ENCODE measurements around the gene INF2.

The INF2 gene

GRCh38 chr14:104690861-104691455, 1.5 kb downstream of the INF2 start:
- H4K91ac ChIP-seq (ENCODE audit: low read depth, low read length, poor library complexity), result no peak overlapping the region
- peaks cover 36 to 45% of the 10 kb centered on the region in 2 donors for H3K4me1 ChIP-seq (ENCODE audit: control insufficient read depth in 2 of 2, insufficient read depth in 1 of 2, low read depth in 1 of 2, low read length in 2 of 2)
- peaks cover 43% of the 10 kb centered on the region for H3K79me1 ChIP-seq (ENCODE audit: low read depth, low read length)
- H3K4me2 ChIP-seq (ENCODE audit: insufficient read depth, low read length, poor library complexity, severe bottlenecking), result no peak overlapping the region
- no peak overlapping the region for H3K18ac ChIP-seq (ENCODE audit: low read length)
- WGBS, 2 donors (ENCODE audit: extremely low coverage in 2 of 2, insufficient read length in 2 of 2, insufficient replicate concordance in 1 of 2), result no CpG with 5 or more reads among the region's 16 CpGs
- peak overlapping the region; percentile 98 for H2BK15ac ChIP-seq (ENCODE audit: low read length)
- peak overlapping the region; percentile 75 for H2BK5ac ChIP-seq (ENCODE audit: low read length)
- H3K9me3 ChIP-seq (replicated peaks in 1 of 2; ENCODE audit: control insufficient read depth in 2 of 2, insufficient read depth in 1 of 2, low read depth in 1 of 2, low read length in 2 of 2), result no peaks in the 10 kb centered on the region
- H3K23ac ChIP-seq (ENCODE audit: low read depth, low read length, poor library complexity), result peak overlapping the region; percentile 68
- H3K4me3 ChIP-seq (ENCODE audit: low read length in 2 of 2), result peak overlapping the region; percentile 87 to 96
- peak overlapping the region; percentile 84 for H2BK12ac ChIP-seq (ENCODE audit: low read length)
- peaks cover 0 to 3% (median 0%) of the 10 kb centered on the region in 3 experiments for H3K27me3 ChIP-seq (ENCODE audit: control insufficient read depth in 3 of 3, insufficient read depth in 3 of 3, low read depth in 1 of 3, low read length in 3 of 3)
- no peak for DNase-seq (ENCODE audit: low spot score)
- H2BK120ac ChIP-seq (ENCODE audit: low read depth, low read length), result no peak overlapping the region
- no peak overlapping the region for H3K14ac ChIP-seq (ENCODE audit: low read length)
- peak overlapping the region; percentile 63 for H3K9ac ChIP-seq (ENCODE audit: low read depth, low read length, poor library complexity)
- H4K8ac ChIP-seq (ENCODE audit: low read depth, low read length), result no peak overlapping the region
- H2AK5ac ChIP-seq (ENCODE audit: low read depth, low read length), result peak overlapping the region; percentile 100
- no peak overlapping the region for H3K27ac ChIP-seq (replicated peaks; ENCODE audit: low read length)
- H2AFZ ChIP-seq (ENCODE audit: low read length), result no peak overlapping the region
- H3K4ac ChIP-seq (ENCODE audit: low read length), result no peak overlapping the region
- peaks cover 2 to 5% of the 10 kb centered on the region in 2 donors for H3K36me3 ChIP-seq (replicated peaks in 1 of 2; ENCODE audit: control insufficient read depth in 2 of 2, insufficient read depth in 2 of 2, low read length in 2 of 2)

- Histone ChIP-seq H3K27ac (replicated peaks; ENCODE audit: low read length) (no peak overlapping the region), H3K4ac (ENCODE audit: low read length) (no peak overlapping the region), H4K8ac (ENCODE audit: low read depth, low read length) (no peak overlapping the region), H3K18ac (ENCODE audit: low read length) (peak overlapping the region; percentile 24), H2AFZ (ENCODE audit: low read length) (no peak overlapping the region), H3K4me1 (ENCODE audit: control insufficient read depth in 2 of 2, insufficient read depth in 1 of 2, low read depth in 1 of 2, low read length in 2 of 2) (peaks cover 36 to 45% of the 10 kb centered on the region in 2 donors), H3K9ac (ENCODE audit: low read depth, low read length, poor library complexity) (peak overlapping the region; percentile 13), H3K27me3 (ENCODE audit: control insufficient read depth in 3 of 3, insufficient read depth in 3 of 3, low read depth in 1 of 3, low read length in 3 of 3) (peaks cover 0 to 3% (median 0%) of the 10 kb centered on the region in 3 experiments), H3K36me3 (replicated peaks in 1 of 2; ENCODE audit: control insufficient read depth in 2 of 2, insufficient read depth in 2 of 2, low read length in 2 of 2) (peaks cover 6 to 11% of the 10 kb centered on the region in 2 donors), H3K79me1 (ENCODE audit: low read depth, low read length) (peaks cover 43% of the 10 kb centered on the region), H3K14ac (ENCODE audit: low read length) (no peak overlapping the region), H3K23ac (ENCODE audit: low read depth, low read length, poor library complexity) (peak overlapping the region; percentile 60), H3K4me2 (ENCODE audit: insufficient read depth, low read length, poor library complexity, severe bottlenecking) (no peak overlapping the region), H2BK12ac (ENCODE audit: low read length) (no peak overlapping the region), H3K9me3 (replicated peaks in 1 of 2; ENCODE audit: control insufficient read depth in 2 of 2, insufficient read depth in 1 of 2, low read depth in 1 of 2, low read length in 2 of 2) (no peaks in the 10 kb centered on the region), H2BK5ac (ENCODE audit: low read length) (no peak overlapping the region), H2BK15ac (ENCODE audit: low read length) (peak overlapping the region; percentile 38), H2AK5ac (ENCODE audit: low read depth, low read length) (peak overlapping the region; percentile 83), H4K91ac (ENCODE audit: low read depth, low read length, poor library complexity) (peak overlapping the region; percentile 82), H2BK120ac (ENCODE audit: low read depth, low read length) (no peak overlapping the region), H3K4me3 (ENCODE audit: low read length in 2 of 2) (no peak overlapping the region)
- no CpG with 5 or more reads among the region's 19 CpGs for WGBS, 2 donors (ENCODE audit: extremely low coverage in 2 of 2, insufficient read length in 2 of 2, insufficient replicate concordance in 1 of 2)
- DNase-seq (ENCODE audit: low spot score), result no peak
These were observed 2.3 kb downstream of the INF2 start for GRCh38 chr14:104691546-104692260.

- H2BK15ac ChIP-seq (ENCODE audit: low read length), result no peak overlapping the region
- peak overlapping the region; percentile 83 for H2AK5ac ChIP-seq (ENCODE audit: low read depth, low read length)
- H3K36me3 ChIP-seq (replicated peaks in 1 of 2; ENCODE audit: control insufficient read depth in 2 of 2, insufficient read depth in 2 of 2, low read length in 2 of 2), result peaks cover 6 to 15% of the 10 kb centered on the region in 2 donors
- H4K8ac ChIP-seq (ENCODE audit: low read depth, low read length), result no peak overlapping the region
- H3K14ac ChIP-seq (ENCODE audit: low read length), result no peak overlapping the region
- peak overlapping the region; percentile 68 for H2BK5ac ChIP-seq (ENCODE audit: low read length)
- no peak overlapping the region for H2BK120ac ChIP-seq (ENCODE audit: low read depth, low read length)
- H3K27ac ChIP-seq (replicated peaks; ENCODE audit: low read length), result no peak overlapping the region
- H3K18ac ChIP-seq (ENCODE audit: low read length), result no peak overlapping the region
- no peak for DNase-seq (ENCODE audit: low spot score)
- peak overlapping the region; percentile 60 for H3K23ac ChIP-seq (ENCODE audit: low read depth, low read length, poor library complexity)
- no peak overlapping the region for H2AFZ ChIP-seq (ENCODE audit: low read length)
- H4K91ac ChIP-seq (ENCODE audit: low read depth, low read length, poor library complexity), result no peak overlapping the region
- H3K4me1 ChIP-seq (ENCODE audit: control insufficient read depth in 2 of 2, insufficient read depth in 1 of 2, low read depth in 1 of 2, low read length in 2 of 2), result peaks cover 34 to 47% of the 10 kb centered on the region in 2 donors
- peaks cover 43% of the 10 kb centered on the region for H3K79me1 ChIP-seq (ENCODE audit: low read depth, low read length)
- H3K4ac ChIP-seq (ENCODE audit: low read length), result no peak overlapping the region
- H3K27me3 ChIP-seq (ENCODE audit: control insufficient read depth in 3 of 3, insufficient read depth in 3 of 3, low read depth in 1 of 3, low read length in 3 of 3), result peaks cover 0 to 3% (median 0%) of the 10 kb centered on the region in 3 experiments
- peak overlapping the region; percentile 12 for H3K9ac ChIP-seq (ENCODE audit: low read depth, low read length, poor library complexity)
- no peak overlapping the region for H2BK12ac ChIP-seq (ENCODE audit: low read length)
- no peak overlapping the region for H3K4me2 ChIP-seq (ENCODE audit: insufficient read depth, low read length, poor library complexity, severe bottlenecking)
- H3K4me3 ChIP-seq (ENCODE audit: low read length in 2 of 2), result no peak overlapping the region
- no CpG with 5 or more reads among the region's 15 CpGs for WGBS, 2 donors (ENCODE audit: extremely low coverage in 2 of 2, insufficient read length in 2 of 2, insufficient replicate concordance in 1 of 2)
- H3K9me3 ChIP-seq (replicated peaks in 1 of 2; ENCODE audit: control insufficient read depth in 2 of 2, insufficient read depth in 1 of 2, low read depth in 1 of 2, low read length in 2 of 2), result no peaks in the 10 kb centered on the region
These were observed 3.0 kb downstream of the INF2 start for GRCh38 chr14:104692261-104692938.

- Histone ChIP-seq H3K27ac (replicated peaks; ENCODE audit: low read length) (no peak overlapping the region), H3K9me3 (replicated peaks in 1 of 2; ENCODE audit: control insufficient read depth in 2 of 2, insufficient read depth in 1 of 2, low read depth in 1 of 2, low read length in 2 of 2) (no peaks in the 10 kb centered on the region), H2AFZ (ENCODE audit: low read length) (no peak overlapping the region), H3K4me1 (ENCODE audit: control insufficient read depth in 2 of 2, insufficient read depth in 1 of 2, low read depth in 1 of 2, low read length in 2 of 2) (peaks cover 29 to 47% of the 10 kb centered on the region in 2 donors), H3K14ac (ENCODE audit: low read length) (no peak overlapping the region), H2AK5ac (ENCODE audit: low read depth, low read length) (peak overlapping the region; percentile 63), H3K23ac (ENCODE audit: low read depth, low read length, poor library complexity) (peak overlapping the region; percentile 60), H2BK5ac (ENCODE audit: low read length) (no peak overlapping the region), H4K91ac (ENCODE audit: low read depth, low read length, poor library complexity) (no peak overlapping the region), H2BK120ac (ENCODE audit: low read depth, low read length) (no peak overlapping the region), H4K8ac (ENCODE audit: low read depth, low read length) (no peak overlapping the region), H3K4me2 (ENCODE audit: insufficient read depth, low read length, poor library complexity, severe bottlenecking) (no peak overlapping the region), H3K9ac (ENCODE audit: low read depth, low read length, poor library complexity) (no peak overlapping the region), H3K36me3 (replicated peaks in 1 of 2; ENCODE audit: control insufficient read depth in 2 of 2, insufficient read depth in 2 of 2, low read length in 2 of 2) (peaks cover 6 to 15% of the 10 kb centered on the region in 2 donors), H3K4ac (ENCODE audit: low read length) (no peak overlapping the region), H2BK15ac (ENCODE audit: low read length) (no peak overlapping the region), H2BK12ac (ENCODE audit: low read length) (no peak overlapping the region), H3K27me3 (ENCODE audit: control insufficient read depth in 3 of 3, insufficient read depth in 3 of 3, low read depth in 1 of 3, low read length in 3 of 3) (peaks cover 0 to 3% (median 0%) of the 10 kb centered on the region in 3 experiments), H3K79me1 (ENCODE audit: low read depth, low read length) (peaks cover 47% of the 10 kb centered on the region), H3K4me3 (ENCODE audit: low read length in 2 of 2) (no peak overlapping the region), H3K18ac (ENCODE audit: low read length) (no peak overlapping the region)
- no CpG with 5 or more reads among the region's 5 CpGs for WGBS, 2 donors (ENCODE audit: extremely low coverage in 2 of 2, insufficient read length in 2 of 2, insufficient replicate concordance in 1 of 2)
- no peak for DNase-seq (ENCODE audit: low spot score)
These were observed 3.5 kb downstream of the INF2 start for GRCh38 chr14:104692939-104693315.
